ENCODE measurements around the gene AJAP1. TPM values are rescaled to one million over a fixed set of nuclear protein-coding genes. Genes with fewer than 3 reads are reported as not detected.

The AJAP1 gene
- total RNA-seq, 3 donors from 2014 or later, result 0.09 to 1.1 (median 0.17) TPM

- Histone ChIP-seq H3K9me3 (no peaks in the 10 kb centered on the region), H3K4me1 (ENCODE audit: low read depth) (no peaks in the 10 kb centered on the region), H3K36me3 (ENCODE audit: low read depth) (no peaks in the 10 kb centered on the region), H3K4me3 (no peak overlapping the region)
- intact Hi-C loops (cut with DNase I, micrococcal nuclease), result no loop called here
- TF ChIP-seq CTCF (IDR thresholded peaks at IDR 0.05), result no peak
- DNase-seq (no peak), ATAC-seq (no peak)
These were observed 3.9 kb upstream of the AJAP1 start for GRCh38 chr1:4650481-4650880.

GRCh38 chr1:4650981-4651380 lies 3.4 kb upstream of the AJAP1 start:
- intact Hi-C loops (cut with DNase I, micrococcal nuclease), result no loop called here
- no peak overlapping the region for H3K4me3 ChIP-seq
- DNase-seq (no peak), ATAC-seq (no peak)
- H3K9me3 ChIP-seq, result no peaks in the 10 kb centered on the region
- no peaks in the 10 kb centered on the region for H3K4me1 ChIP-seq (ENCODE audit: low read depth)
- H3K36me3 ChIP-seq (ENCODE audit: low read depth), result no peaks in the 10 kb centered on the region
- TF ChIP-seq CTCF (IDR thresholded peaks at IDR 0.05), result no peak

GRCh38 chr1:4652631-4653327 lies 1.6 kb upstream of the AJAP1 start:
- DNase-seq (peak in 2 of 3 donors; percentile 44 to 57), ATAC-seq (peak; percentile 81)
- no peaks in the 10 kb centered on the region for H3K36me3 ChIP-seq (ENCODE audit: low read depth)
- H3K4me3 ChIP-seq, result no peak overlapping the region
- intact Hi-C loops (cut with DNase I, micrococcal nuclease), result no loop called here
- H3K9me3 ChIP-seq, result no peaks in the 10 kb centered on the region
- TF ChIP-seq CTCF (IDR thresholded peaks at IDR 0.05), result peak; percentile 92
- no peaks in the 10 kb centered on the region for H3K4me1 ChIP-seq (ENCODE audit: low read depth)

GRCh38 chr1:4653328-4653660 lies 1.1 kb upstream of the AJAP1 start:
- no peak for TF ChIP-seq CTCF (IDR thresholded peaks at IDR 0.05)
- ATAC-seq, result no peak
- Histone ChIP-seq H3K4me3 (no peak overlapping the region), H3K9me3 (no peaks in the 10 kb centered on the region), H3K36me3 (ENCODE audit: low read depth) (no peaks in the 10 kb centered on the region), H3K4me1 (ENCODE audit: low read depth) (no peaks in the 10 kb centered on the region)
- intact Hi-C loops (cut with DNase I, micrococcal nuclease), result no loop called here
- no peak for DNase-seq

- ATAC-seq, result no peak
- TF ChIP-seq CTCF (IDR thresholded peaks at IDR 0.05), result no peak
- intact Hi-C loops (cut with DNase I, micrococcal nuclease), result no loop called here
- H3K4me3 ChIP-seq, result no peak overlapping the region
- H3K36me3 ChIP-seq (ENCODE audit: low read depth), result no peaks in the 10 kb centered on the region
- DNase-seq, result no peak
- H3K9me3 ChIP-seq, result no peaks in the 10 kb centered on the region
- no peaks in the 10 kb centered on the region for H3K4me1 ChIP-seq (ENCODE audit: low read depth)
These were observed 610 bp downstream of the AJAP1 start for GRCh38 chr1:4654764-4655673.
